HG03064 (cell line): Measurements from ENCODE around the gene DDX31.

Experiments
- ATAC-seq: cut with Tn5 transposase; IDR thresholded peaks from one replicate; pipeline ENCODE4 v1.9.1; 2021; ENCODE audit warnings: low read depth; ENCODE audit not compliant: unreplicated experiment

The DDX31 gene

DNA sequence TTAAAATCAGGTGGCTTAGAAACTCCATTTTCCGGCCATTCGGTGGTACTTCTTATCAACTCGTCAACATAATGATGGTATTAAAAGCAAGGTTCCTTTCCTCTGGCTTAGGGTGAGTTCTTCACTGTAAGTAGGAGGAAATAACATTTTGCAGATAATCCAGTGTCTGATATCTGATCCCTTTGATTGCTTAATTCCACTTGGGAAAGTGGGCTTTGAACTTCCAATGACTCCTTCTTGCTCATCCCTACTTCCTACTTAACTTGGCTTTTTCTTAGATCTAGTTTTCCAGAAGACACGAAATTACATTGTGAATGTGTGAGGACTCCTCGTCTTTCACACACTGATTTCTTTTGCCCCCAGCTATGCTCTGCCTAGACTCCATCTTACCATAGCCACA, 31.5 kb downstream of the DDX31 start:
- ATAC-seq, result no peak

DNA sequence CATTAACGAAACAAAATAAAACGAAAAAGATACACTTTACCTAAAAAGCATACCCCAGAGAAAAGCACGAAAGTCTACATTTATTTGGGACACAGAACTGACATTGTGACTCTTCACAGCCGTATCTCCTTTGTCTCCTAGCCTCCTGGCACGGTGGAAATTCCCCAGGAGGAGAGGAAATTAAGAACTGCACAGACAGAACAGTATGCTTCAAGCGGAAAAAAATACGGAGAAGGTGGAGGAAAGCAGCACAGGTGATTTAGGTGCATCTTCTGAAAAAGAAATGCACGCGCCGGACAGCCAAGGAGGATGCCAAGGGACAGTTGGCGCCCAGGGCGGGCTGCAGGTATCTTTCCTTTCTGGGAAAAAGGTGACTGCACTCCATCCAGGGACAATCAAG, 32.0 kb downstream of the DDX31 start:
- no peak for ATAC-seq

DNA sequence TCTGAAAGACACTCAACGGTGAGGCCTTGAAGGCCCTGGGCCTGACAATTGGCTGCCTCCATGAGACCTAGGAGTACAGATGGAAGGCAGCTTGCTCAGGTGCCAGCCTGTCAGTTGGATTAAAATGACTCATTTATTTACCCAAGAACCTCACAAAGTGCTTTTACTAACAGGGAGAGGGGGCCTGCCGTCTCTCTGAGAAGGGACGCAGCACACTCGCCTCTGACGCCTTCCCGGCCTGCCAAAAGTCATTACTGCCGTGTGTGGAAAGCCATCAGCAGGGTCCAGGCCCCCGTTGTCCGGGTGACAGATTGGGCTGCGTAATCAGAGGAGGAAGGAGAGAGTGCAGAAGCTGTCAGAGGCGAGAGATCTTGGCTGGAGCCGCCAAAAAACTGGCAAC, 32.4 kb downstream of the DDX31 start:
- no peak for ATAC-seq

DNA sequence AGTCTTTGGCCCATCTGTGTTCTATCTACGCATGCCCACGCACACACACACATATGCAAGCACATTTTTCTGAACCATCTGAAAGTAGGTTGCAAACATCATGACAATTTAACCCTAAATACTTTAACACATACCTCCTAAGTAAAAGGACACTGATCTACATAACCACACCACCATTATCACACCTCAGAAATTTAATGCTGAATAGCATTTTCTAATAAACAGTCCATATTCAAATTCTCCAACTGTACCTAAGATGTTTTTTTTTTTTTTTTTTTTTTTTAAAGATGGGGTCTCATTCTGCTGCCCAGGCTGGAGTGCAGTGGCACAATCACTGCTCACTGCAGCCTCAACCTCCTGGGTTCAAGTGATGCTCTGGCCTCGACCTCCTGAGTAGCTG, 35.5 kb downstream of the DDX31 start:
- ATAC-seq, result no peak

DNA sequence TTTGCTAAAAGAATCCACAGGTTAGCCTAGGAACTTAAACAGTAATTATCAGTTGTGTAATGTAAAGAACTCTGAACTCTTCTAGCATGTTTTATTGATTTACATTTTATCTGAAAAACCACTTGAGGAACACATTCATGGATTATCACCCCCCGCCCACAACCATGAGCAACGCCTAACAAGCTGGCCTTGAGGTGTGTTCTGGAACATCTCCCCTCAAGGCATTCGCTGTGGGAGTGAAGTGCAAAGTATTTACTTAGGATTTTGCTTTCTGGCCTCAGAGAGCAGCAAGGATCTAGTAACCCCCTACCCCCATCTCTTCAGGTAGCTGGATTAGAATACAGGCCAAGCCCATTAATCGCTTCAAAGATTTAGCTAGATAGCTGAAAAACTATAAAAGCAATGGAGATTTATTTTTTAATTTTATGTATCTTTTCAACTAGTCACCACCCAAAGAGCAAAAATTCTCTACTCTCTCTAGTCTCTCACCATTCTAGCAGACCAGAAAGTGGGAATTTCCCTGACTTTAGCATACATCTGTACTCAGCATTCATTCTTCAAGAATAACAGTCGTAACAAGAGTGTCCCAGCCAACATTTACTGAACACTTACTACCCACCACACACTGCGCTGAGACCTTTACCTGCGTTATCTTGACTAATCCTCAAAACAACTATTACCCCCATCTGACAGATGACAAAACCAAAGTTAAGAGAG, 37.2 kb downstream of the DDX31 start:
- no peak for ATAC-seq

DNA sequence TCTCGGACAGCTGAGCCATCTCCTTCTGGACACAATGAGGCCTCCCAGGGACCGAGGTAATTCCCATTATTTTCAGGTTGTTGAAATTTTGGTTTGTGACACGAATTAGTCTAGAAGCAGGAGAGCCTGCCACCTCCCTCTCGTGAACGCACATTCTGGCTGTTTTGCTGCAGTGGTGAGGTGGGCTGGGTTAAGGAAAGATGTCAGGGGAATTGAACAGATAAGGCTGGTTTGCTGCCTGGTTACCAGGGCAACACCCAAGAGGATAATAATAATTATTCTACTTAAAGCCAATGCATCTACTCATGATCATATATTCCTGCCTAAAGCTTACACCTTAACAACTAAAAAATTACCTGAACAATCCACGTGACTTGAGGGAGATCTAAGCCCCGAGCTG, 38.1 kb downstream of the DDX31 start:
- no peak for ATAC-seq

DNA sequence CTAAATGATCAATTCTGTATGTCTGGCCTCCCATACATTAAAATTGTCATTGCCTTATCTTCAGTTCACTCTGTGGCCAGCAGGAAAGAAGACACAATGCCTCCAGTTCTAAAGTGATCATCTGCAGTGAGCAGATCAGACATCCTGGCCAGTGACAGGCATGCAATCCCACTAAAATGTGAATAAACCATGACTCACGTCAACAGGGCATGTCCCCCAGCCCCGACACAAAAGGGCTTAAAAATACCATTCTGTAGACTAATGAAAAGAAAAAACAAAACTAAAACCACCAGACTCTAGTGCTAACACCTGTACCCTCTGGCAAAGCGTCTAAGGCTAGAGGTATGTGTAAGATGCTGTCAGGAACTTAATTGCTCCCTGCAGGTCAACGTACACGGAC, 38.5 kb downstream of the DDX31 start:
- no peak for ATAC-seq

DNA sequence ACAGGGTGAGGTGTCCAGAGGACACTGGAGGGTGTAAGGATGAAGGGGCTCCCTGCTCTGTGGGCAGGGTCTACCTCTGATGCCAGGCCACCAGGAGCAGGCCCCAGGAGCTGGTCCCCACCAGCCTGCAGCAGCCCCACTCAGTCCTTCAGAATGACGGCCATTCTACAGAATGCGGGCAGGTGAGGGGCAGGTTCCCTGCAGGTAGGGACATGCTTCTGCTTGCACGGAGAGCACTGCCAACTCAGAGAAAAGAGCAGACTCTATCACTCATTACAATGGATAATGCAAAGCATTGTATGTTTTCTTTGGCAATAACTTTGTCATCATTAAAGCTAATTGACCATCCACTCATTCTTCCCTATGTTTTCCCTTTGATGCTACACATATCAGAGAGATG, 39.0 kb downstream of the DDX31 start:
- no peak for ATAC-seq

DNA sequence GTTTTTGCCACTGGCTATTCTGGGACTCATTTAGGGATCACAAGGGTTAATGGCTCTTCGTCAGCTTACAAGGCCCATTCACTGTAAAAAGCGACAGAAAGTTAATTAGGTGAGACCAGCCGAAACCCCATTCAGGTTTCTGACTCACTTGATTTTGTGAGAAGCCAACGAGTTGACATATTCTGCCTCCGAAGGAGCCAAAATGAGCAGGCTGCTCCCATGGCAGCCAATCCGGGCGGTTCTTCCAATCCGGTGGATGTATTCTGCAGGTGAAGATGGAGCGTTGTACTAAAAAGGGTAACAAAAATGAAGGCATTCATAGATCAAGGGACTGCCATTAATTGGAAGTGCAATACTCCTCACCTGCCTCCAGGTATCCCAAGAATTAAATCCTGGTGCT, 39.7 kb downstream of the DDX31 start:
- no peak for ATAC-seq

DNA sequence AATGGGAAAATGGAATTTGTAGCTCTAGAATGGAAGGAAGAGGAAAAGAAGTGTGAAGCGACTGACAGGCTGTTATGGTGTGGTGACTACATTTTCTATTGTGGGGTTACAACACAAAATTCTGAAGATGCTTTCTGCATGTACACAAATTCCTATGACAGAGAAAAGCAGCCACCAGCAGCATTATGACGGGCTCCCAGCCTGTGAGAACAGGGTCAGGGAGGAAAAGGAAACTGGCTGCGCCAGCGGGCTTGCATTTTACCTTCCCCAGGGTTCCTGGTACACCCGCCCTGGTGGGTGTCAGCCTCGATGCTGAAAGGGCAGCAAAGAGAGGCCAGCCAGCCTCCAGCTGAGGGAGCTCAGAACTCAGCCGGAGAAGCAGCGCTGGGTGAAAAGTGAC, 41.0 kb downstream of the DDX31 start:
- no peak for ATAC-seq

DNA sequence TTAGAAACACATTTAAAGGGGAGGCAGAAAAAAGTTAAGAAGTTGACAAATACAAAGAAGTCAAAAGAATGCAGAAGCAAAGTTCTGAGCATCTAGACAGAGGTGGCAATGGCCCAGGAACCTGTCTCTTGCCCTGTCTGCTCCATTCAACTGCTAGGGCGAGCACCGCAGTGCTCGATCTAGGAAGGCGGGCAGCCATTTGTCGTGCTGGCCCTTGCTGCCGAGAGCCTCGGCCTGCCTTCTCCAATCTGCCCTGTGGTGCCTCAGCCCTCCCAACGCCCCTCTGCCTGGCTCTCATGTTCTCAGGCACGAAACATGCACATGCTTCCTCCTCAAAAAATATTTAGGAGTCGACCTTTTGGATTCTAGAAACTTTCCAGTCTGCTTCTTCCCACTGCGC, 42.2 kb downstream of the DDX31 start:
- ATAC-seq, result no peak

DNA sequence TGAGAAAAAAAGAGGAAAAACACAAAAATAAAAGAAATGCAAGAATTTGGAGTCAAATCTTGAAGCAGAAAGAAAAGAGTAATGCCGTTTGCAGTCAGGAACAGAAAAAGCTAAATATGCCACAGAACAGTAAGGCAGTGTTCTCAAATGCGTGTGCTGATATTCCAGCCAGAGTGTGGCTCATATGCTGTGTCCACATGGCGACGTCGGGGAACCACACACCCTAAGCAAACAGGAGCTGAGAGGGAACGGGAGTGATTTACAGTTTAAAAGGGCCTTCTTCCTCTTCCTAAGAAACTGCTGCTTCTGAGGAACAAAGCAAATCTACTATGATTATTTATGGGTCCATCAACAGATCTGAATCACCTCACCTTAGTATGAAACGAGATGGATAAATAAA, 42.7 kb downstream of the DDX31 start:
- ATAC-seq, result no peak

DNA sequence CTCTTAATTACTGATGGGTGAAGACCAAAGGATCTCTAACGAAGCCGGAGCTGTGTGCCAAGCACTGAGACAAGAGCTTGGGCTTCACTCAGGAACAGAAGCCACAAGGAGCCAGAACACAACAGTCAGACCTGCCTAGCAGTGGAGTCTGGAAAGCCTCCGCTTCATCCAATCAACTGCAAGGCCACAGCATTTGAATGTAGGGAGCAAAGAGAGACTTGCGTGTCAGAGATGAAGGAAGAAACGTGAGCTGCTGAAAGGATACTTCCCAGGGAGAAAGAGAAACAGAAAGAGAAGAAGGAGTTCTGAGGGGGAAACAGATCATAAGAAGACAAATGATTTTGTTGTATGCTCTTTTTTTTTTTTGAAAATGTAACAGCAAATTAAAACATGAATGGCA, 43.5 kb downstream of the DDX31 start:
- ATAC-seq, result no peak

DNA sequence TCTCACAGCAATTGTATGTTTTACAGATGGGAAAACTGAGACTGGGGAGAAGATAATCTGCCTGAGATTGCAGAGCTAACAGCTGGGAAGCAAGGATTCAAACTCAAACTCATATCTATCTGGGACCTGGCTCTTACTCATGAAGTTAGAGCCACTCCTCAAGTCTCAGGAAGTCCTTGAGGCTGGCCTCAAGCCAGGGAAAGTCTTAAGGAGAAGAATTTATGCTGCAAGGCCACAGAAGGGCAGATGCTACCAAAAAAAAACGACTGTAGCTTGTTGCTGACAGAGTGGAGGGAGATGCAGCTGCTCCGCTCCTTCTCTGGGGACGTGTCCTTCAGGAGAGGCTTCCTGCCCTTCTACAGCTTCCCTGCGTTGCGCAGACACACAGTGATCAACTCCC, 47.6 kb downstream of the DDX31 start:
- no peak for ATAC-seq

DNA sequence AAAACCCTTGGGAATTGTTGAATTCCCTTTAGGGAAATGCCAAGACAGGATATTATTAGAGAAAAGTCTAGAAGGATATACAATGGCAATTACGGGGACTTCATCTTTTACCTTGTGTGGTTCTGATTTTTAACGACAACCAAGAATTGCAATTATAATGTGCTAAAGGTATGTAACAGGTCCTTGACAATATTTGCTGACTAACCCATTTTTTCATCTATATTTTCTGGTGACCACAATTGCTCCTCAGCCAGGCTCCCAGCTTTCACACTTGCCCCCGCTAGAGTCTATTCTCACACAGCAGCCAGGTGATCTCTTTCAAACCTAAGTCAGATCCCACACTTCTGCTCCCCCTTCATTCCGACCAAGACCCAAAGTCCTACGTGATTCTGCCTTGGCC, 53.1 kb downstream of the DDX31 start:
- ATAC-seq, result no peak

DNA sequence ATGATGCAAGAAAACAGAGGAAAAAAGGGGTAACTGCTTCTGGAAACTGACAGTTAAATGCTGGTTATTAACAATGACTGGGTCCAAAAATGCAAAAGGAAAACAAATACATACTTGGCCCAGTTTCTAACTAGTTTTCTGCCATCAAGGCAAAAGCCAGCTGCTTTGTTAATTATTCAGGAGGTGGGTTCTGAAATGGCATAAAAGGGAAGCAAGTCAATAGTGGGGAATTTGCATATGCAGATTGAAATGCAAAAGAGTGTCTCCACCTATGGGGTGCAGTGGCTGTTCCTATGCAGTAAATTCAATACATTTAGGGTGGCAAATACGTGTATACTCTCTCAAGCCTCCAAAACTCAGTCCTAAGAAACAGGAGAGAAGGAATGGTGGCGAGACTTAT, 54.0 kb downstream of the DDX31 start:
- ATAC-seq, result no peak

DNA sequence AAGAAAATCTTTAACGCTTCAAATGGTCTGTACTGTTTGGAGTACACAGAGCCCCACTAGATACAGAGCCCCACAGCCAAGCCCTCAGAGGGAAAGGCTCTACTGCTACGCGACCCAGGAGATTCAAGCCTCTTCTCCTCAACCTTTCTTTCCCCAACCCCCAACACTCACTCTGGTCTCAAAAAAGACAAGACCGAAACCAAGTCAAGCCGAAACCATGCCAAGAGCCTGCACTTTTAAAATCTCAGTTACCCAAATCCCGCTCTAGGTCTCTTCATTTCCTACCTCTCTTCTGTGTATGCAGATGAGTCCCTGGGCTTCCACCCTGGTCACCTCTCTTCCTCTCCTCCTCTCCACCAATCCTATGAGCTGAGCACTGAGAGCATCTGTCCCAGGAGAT, 55.5 kb downstream of the DDX31 start:
- no peak for ATAC-seq

DNA sequence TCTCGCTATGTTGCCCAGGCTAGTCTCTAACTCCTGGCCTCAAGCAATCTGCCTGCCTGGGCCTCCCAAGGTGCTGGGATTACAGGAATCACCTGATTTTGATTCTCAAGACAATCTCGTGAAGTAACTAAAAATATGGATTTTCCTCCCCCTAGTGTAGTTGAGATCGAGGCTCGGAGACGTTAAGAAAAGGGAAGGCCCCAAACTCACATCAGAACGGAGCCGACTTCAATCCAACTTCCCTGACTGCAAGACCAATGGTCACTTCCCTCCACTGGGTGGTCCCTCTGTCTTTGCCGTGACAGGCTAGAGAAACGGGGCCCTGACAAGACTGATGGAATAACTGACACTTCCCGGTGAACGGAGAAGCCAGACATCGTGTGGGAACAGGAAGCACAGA, 59.1 kb downstream of the DDX31 start:
- no peak for ATAC-seq

DNA sequence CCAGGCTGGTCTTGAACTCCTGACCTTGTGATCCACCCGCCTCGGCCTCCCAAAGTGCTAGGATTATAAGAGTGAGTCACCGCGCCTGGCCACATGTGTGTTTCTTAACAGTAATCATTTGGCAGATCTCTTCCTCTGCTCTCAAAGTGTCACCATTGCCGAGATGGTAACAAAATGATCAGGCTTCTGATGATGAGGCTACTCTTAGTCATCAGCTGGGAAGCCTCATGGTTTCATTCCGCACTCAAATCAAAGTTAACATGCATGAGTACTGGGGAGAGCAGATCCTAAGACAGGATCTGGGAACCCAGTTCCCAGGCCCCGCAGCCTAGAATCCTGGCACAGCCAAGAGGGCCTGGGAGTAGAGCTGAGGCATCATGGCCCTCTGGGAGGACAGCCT, 60.0 kb downstream of the DDX31 start:
- no peak for ATAC-seq

DNA sequence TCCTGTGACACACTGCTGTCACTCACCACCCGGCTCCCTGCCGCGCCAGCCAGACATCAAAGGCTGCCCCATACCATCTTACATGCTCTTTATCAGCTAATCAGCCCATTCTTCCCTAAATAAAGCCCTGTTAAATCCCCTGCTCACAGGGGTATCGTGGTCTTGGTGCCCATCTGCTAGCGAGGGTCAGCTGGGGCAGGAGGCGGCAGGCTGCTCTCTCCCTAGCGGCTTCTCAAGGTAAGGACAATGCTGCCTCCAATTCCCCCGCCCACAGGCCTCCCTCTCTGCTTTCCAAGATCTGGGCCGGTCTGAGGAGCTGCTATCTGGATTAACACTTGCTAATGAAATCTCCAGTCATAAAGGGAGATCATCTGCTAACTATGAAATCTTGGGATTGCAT, 60.6 kb downstream of the DDX31 start:
- ATAC-seq, result no peak

DNA sequence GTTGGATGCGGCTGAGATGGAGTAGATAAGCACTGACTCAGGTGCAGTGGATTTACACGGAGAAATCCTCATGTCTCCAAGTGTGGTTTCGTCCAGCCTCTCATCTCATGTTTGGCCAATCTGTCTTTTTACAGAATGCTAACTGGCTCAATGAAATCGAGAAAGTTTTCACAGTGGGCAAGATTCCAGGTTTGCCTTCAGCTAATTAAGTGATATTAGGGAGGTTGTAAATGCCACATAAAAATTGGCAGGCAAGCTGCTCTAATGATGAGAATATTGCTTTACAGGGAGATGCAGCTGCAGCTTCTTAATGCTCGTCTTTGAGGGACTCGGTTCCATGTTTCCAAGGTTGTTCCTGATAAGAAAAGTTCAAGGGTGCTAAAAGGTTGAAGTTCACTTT, 63.7 kb downstream of the DDX31 start:
- ATAC-seq, result no peak

DNA sequence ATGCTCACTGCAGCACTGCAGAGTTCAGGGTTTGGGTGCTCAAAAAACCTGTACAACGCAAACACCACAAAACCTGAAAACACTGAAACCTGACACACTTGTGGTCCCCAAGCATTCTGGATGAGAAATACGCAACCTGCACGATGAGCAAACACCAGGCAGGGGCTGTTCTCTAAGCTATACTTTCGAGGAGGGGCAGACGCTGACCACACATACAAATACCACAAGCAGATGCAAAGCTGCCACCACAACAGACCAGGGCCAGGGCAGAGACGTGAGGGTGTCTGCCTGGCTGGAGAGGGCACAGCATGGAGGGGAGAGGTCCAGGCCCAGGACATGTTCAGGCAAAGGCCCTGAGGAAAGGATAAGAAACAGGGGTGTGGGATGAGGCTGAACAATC, 64.4 kb downstream of the DDX31 start:
- no peak for ATAC-seq

DNA sequence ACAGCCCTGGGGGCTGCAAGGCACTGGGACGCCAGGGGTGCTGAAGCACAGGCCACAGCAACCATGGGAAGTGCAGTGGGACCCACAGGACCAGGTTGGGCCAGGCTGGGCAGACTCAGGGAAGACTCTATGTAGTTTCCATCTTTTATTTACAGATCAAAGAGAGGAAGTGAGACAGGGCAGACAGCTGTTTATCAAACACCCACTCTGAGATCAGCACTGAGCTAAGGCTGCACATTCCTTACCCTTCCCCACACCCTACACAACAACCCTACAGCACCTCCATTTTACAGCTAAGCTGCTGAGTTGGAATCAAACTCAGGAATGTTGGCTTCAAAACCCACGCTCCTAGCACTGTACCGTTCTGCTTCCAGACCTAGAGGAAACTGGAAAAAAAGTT, 67.6 kb downstream of the DDX31 start:
- ATAC-seq, result no peak
